RWPE2 (cell line): ENCODE results near the gene PACS1.

Experiments used
- ATAC-seq: fragments of 200-7000 bp; cut with Tn5 transposase; 3 replicates; pipeline ENCODE4 v1.9.1; 2021; ENCODE audit warnings: low read depth
- DNase-seq: peaks from one replicate; pipeline ENCODE4 v3.0.0-alpha.2; 2020; ENCODE audit warnings: low spot score
- H3K27ac ChIP-seq: fragments of 450-650 bp; 2 replicates; pipeline ENCODE4 v1.5.1; 2017; ENCODE audit warnings: mild to moderate bottlenecking; ENCODE audit not compliant: poor library complexity, severe bottlenecking
- H3K27me3 ChIP-seq: fragments of 250-450 bp; sonication (Bioruptor Pico); 2 replicates; pipeline ENCODE4 v1.5.1; 2021; ENCODE audit warnings: mild to moderate bottlenecking, moderate library complexity; ENCODE audit not compliant: insufficient read depth, poor library complexity, severe bottlenecking
- H3K36me3 ChIP-seq: fragments of 250-450 bp; sonication (Bioruptor Pico); 2 replicates; pipeline ENCODE4 v1.5.1; 2020; ENCODE audit warnings: low read depth, mild to moderate bottlenecking, moderate library complexity
- H3K4me1 ChIP-seq: fragments of 250-450 bp; sonication (Bioruptor Pico); 2 replicates; pipeline ENCODE4 v1.5.1; 2021; ENCODE audit warnings: mild to moderate bottlenecking, moderate library complexity; ENCODE audit not compliant: insufficient read depth, poor library complexity, severe bottlenecking
- H3K4me3 ChIP-seq: fragments of 250-450 bp; sonication (Bioruptor Pico); 2 replicates; pipeline ENCODE4 v1.5.1; 2021; ENCODE audit warnings: mild to moderate bottlenecking, moderate library complexity; ENCODE audit not compliant: severe bottlenecking
- H3K9me3 ChIP-seq: fragments of 250-450 bp; sonication (Bioruptor Pico); 2 replicates; pipeline ENCODE4 v1.5.1; 2021; ENCODE audit warnings: mild to moderate bottlenecking, moderate library complexity; ENCODE audit not compliant: severe bottlenecking
- TF ChIP-seq, protein P1 (sequence below): fragments of 450-650 bp; IDR thresholded peaks from one replicate; pipeline ENCODE4 v1.5.1; 2017; ENCODE audit warnings: mild to moderate bottlenecking, moderate library complexity; ENCODE audit not compliant: poor library complexity, severe bottlenecking

PACS1 gene

DNA sequence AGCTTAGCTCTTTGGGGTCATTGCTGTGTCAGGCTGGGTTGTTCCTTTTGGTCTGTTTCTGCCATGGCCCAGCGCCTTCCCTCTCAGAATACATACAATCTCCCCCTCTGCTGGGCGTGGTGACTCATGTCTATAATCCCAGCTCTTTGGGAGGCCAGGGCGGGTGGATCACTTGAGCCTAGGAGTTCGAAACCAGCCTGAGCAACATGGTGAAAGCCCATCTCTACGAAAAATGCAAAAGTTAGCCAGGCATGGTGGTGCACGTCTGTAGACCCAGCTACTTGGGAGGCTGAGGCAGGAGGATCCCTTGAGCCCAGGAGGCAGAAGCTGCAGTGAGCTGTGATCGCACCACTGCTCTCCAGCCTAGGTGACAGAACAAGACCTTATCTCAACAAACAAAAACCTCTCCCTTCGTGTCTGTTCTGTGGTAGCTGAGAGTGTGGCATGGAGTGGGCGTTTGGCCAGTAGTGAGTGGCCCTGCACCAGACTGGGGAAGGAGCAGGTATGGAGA, 151.7 kb downstream of the PACS1 start:
- Histone ChIP-seq H3K36me3 (peaks cover 27% of the 10 kb centered on the region), H3K9me3 (no peaks in the 10 kb centered on the region), H3K4me1 (no peaks in the 10 kb centered on the region), H3K27me3 (no peaks in the 10 kb centered on the region), H3K27ac (no peak overlapping the region), H3K4me3 (no peak overlapping the region)
- DNase-seq = peak; percentile 40
- TF ChIP-seq, protein P1, sequence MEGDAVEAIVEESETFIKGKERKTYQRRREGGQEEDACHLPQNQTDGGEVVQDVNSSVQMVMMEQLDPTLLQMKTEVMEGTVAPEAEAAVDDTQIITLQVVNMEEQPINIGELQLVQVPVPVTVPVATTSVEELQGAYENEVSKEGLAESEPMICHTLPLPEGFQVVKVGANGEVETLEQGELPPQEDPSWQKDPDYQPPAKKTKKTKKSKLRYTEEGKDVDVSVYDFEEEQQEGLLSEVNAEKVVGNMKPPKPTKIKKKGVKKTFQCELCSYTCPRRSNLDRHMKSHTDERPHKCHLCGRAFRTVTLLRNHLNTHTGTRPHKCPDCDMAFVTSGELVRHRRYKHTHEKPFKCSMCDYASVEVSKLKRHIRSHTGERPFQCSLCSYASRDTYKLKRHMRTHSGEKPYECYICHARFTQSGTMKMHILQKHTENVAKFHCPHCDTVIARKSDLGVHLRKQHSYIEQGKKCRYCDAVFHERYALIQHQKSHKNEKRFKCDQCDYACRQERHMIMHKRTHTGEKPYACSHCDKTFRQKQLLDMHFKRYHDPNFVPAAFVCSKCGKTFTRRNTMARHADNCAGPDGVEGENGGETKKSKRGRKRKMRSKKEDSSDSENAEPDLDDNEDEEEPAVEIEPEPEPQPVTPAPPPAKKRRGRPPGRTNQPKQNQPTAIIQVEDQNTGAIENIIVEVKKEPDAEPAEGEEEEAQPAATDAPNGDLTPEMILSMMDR = no peak
- no peak for ATAC-seq

DNA sequence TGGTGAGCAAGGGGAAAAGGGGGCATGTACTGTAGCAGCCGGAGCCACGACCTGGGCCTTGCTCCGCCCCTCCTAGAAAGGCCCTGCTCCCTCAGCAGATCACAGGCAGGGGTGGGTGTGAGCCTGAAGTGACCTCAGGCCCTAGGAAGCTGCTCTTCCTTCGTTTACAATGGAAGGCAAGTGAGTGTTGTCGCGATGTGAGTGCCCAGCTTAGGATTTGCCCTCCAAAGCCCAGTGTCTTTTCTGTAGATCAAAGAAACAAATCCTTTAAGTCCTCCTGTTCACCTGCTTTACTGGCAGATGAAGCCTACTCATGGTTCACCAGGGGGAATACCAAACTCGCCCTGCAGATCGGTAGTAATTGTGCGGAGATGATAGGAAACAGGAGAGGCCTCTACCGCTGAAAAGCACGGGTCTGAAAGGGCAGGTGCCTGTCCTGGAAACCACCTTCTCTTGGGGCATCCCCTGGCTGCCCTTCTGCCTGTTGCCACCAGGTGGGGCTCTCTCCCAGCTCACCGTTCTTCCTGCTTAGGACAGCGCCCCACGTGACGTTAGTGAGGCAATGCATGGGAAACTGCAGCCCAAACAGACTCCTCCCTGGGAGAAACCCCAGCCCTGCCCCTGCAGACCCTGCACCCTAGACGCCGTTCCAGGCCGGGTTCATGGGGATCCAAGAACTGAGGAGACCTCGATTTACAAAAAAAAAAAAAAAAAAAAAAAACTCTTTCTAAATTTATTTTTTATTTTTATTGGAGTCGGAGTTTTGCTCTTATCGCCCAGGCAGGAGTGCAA, 152.5 kb downstream of the PACS1 start:
- H3K4me3 ChIP-seq = no peak overlapping the region
- no peaks in the 10 kb centered on the region for H3K27me3 ChIP-seq
- TF ChIP-seq, protein P1 = peak; percentile 94
- ATAC-seq = peak; percentile 92
- H3K9me3 ChIP-seq = no peaks in the 10 kb centered on the region
- no peak overlapping the region for H3K27ac ChIP-seq
- H3K36me3 ChIP-seq = peaks cover 28% of the 10 kb centered on the region
- H3K4me1 ChIP-seq = no peaks in the 10 kb centered on the region
- DNase-seq = peak; percentile 88

DNA sequence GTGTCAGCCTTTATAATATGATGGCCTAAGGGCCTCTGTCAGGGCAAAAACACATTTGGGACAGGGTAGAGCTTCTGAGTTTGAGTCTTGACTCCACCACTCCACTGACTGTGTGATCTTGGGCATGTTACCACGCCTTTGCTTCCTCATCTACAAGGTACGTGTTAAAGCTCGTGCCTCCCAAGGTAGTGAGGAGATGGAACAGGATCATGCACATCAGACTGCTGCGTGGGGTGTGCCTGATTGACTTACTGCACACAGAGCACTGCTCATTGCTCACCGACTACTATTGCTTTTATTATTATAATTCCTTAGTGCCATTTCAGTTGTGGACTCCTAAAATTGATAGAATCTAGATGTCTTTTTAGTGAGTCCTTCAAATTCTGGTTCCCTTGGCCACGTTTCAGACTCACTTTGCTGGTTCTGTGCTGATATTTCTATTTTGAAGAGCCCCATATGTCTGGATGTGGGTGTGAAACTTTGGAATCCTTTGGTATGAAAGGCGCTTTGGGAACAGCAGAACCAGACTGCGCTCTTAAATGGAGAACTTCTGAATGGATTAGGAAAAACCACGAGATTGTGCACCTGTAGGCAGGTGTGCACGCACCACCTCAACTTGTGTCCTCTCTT, 154.3 kb downstream of the PACS1 start:
- H3K4me1 ChIP-seq = no peaks in the 10 kb centered on the region
- no peaks in the 10 kb centered on the region for H3K9me3 ChIP-seq
- no peak overlapping the region for H3K27ac ChIP-seq
- no peaks in the 10 kb centered on the region for H3K27me3 ChIP-seq
- ATAC-seq = no peak
- TF ChIP-seq, protein P1 = no peak
- DNase-seq = peak; percentile 18
- no peak overlapping the region for H3K4me3 ChIP-seq
- peaks cover 30% of the 10 kb centered on the region for H3K36me3 ChIP-seq

DNA sequence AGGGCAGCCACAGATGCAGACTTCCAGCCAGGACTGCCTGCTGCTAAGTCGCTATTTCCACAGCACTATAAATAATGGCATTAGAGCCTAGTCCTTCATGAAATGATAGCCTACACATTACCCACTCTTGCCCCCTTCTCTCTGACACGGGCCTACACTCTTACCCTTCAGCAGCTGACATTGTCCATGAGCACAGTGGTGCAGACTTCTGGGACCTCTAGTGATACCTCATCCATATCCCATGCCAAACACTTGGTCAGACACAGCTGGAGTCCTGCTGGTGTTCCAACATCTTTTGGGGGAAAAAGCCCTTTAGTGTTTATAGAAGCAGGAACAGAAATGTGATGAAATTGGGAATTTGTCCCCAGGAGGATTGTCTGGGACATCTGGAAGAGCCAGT, 155.0 kb downstream of the PACS1 start:
- Histone ChIP-seq H3K9me3 (no peaks in the 10 kb centered on the region), H3K36me3 (peaks cover 30% of the 10 kb centered on the region), H3K4me3 (no peak overlapping the region), H3K27ac (no peak overlapping the region), H3K4me1 (no peaks in the 10 kb centered on the region), H3K27me3 (no peaks in the 10 kb centered on the region)
- DNase-seq (peak; percentile 9), ATAC-seq (no peak)
- TF ChIP-seq, protein P1 = no peak
